OCI-LY3 (cell line): ENCODE data around the gene PDGFA.

Source experiments
- EZH2phosphoT487 ChIP-seq: fragments of 200-600 bp; shearing (Covaris generic); IDR thresholded peaks from 2 replicates; pipeline ENCODE4 v1.6.1; 2018; ENCODE audit warnings: antibody characterized with exemption, mixed run types, low read depth
- TF ChIP-seq, protein P1 (sequence below): fragments of 200-600, 300-600 bp; sonication (generic); IDR thresholded peaks from 2 replicates; pipeline ENCODE4 v1.5.1; 2014; ENCODE audit warnings: antibody characterized with exemption, low read length, low read depth

DNA sequence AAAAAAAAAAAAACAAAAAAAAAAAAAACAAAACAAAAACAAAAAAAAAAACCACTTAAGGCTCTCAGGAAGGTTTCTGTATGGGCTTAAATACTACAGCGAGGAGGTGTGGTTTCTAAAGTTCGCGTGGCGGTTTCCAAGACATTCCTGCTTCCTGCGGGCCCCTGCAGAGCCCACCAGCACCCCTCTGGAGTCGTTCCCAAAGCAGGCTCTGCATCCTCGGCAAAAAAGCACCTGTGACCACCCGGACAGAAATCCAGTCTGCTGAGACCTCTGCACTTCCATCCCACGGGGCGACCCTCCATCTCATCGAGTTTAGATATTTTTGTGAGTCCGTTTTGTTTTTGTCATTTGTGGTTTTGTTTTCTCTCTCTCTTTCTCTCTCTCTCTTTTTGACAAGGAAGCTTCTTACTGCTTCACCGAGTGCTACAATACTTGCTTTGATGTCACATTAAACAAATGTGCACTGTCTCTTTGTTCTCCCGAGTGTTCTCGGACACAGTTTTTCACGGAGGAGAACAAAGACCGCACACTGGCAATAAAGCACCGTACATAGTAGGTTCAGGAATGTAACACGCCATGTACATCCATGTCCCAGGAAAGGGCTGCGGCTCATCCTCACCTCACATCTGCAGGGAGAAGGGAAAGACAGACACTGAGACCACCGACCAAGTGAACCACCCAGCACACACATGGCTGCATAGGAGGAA lies 21.5 kb downstream of the PDGFA start:
- TF ChIP-seq, protein P1, sequence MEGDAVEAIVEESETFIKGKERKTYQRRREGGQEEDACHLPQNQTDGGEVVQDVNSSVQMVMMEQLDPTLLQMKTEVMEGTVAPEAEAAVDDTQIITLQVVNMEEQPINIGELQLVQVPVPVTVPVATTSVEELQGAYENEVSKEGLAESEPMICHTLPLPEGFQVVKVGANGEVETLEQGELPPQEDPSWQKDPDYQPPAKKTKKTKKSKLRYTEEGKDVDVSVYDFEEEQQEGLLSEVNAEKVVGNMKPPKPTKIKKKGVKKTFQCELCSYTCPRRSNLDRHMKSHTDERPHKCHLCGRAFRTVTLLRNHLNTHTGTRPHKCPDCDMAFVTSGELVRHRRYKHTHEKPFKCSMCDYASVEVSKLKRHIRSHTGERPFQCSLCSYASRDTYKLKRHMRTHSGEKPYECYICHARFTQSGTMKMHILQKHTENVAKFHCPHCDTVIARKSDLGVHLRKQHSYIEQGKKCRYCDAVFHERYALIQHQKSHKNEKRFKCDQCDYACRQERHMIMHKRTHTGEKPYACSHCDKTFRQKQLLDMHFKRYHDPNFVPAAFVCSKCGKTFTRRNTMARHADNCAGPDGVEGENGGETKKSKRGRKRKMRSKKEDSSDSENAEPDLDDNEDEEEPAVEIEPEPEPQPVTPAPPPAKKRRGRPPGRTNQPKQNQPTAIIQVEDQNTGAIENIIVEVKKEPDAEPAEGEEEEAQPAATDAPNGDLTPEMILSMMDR = no peak
- no peak for TF ChIP-seq EZH2phosphoT487
